ENCODE results near the gene ZNF512.

DNA sequence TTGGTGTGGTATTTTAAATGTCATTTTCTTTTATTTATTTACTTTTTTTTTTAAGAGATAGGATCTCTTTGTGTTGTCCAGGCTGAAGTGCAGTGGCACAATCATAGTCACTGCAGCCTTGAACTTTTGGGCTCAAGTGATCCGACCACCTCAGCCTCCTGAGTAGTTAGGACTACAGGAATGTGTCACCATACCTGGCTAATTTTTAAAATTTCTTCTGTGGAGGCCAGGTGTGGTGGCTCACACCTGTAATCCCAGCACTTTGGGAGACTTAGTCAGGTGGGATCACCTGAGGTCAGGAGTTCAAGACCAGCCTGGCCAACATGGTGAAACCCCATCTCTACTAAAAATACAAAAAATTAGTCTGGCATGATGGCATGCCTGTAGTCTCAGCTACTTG, 33.5 kb upstream of the ZNF512 start:
- TF ChIP-seq POLR2A (IDR thresholded peaks at IDR 0.05) (no peak), CTCF (IDR thresholded peaks at IDR 0.05 in 8 of 11, conservative IDR thresholded peaks at IDR 0.05 in 3 of 11) (no peak), POLR2AphosphoS5 (IDR thresholded peaks at IDR 0.05) (no peak)

All from spleen (tissue), 7 donors.